ENCODE results near the gene MS4A18. TPM values are rescaled to one million over a fixed set of nuclear protein-coding genes. Genes with fewer than 3 reads are reported as not detected.

Gene MS4A18
- total and polyA plus RNA-seq, 8 donors, result not detected

- Histone ChIP-seq H3K27ac (no peak overlapping the region), H3K36me3 (no peaks in the 10 kb centered on the region), H3K27me3 (no peaks in the 10 kb centered on the region), H3K9me3 (no peaks in the 10 kb centered on the region), H3K4me3 (no peak overlapping the region), H3K4me1 (no peaks in the 10 kb centered on the region)
- no peak for ATAC-seq
- WGBS, 2 donors, result 57 to 69% methylated on average over 3 of the region's 3 CpGs
- TF ChIP-seq CTCF (IDR thresholded peaks at IDR 0.05), result no peak
- FAIRE-seq, result no peak
- DNase-seq, result no peak
- intact Hi-C loops (cut with DNase I), result no loop called here
These were observed 68.0 kb downstream of the MS4A18 start for GRCh38 chr11:60792521-60792920.

Other genes with a start within 250 kb of the MS4A18 start
- not detected for gene MS4A12, start 231.9 kb upstream of the MS4A18 start, total RNA-seq
- gene MS4A12, start 231.9 kb upstream of the MS4A18 start, polyA plus RNA-seq, result under 1 TPM in 1 of 2 donors, not detected in 1; 0.15 TPM
- not detected for gene MS4A13, start 209.3 kb upstream of the MS4A18 start, total RNA-seq
- not detected for gene MS4A13, start 209.3 kb upstream of the MS4A18 start, polyA plus RNA-seq
- 1 to 10 TPM in 4 of 6 donors, under 1 TPM in 2; 0.56 to 2.9 (median 1.7) TPM for gene MS4A8, start 25.1 kb upstream of the MS4A18 start, total RNA-seq
- gene MS4A8, start 25.1 kb upstream of the MS4A18 start, polyA plus RNA-seq, result 1 to 10 TPM in 1 of 2 donors, under 1 TPM in 1; 0.91 to 4.2 TPM
- under 1 TPM in 1 of 6 donors, not detected in 5; 0.09 TPM for gene MS4A15, start 32.1 kb downstream of the MS4A18 start, total RNA-seq
- gene MS4A15, start 32.1 kb downstream of the MS4A18 start, polyA plus RNA-seq, result not detected
- not detected for gene MS4A10, start 60.6 kb downstream of the MS4A18 start, total RNA-seq
- gene MS4A10, start 60.6 kb downstream of the MS4A18 start, polyA plus RNA-seq, result not detected
- gene CCDC86, start 117.4 kb downstream of the MS4A18 start, total RNA-seq, result 10 to 100 TPM in 4 of 6 donors, 1 to 10 TPM in 2; 6.3 to 16.9 (median 11.0) TPM
- gene CCDC86, start 117.4 kb downstream of the MS4A18 start, polyA plus RNA-seq, result 10 to 100 TPM; 10.5 to 20.8 TPM
- gene PTGDR2, start 131.2 kb downstream of the MS4A18 start, total RNA-seq, result under 1 TPM; 0.09 to 0.67 (median 0.28) TPM
- 1 to 10 TPM; 1.4 to 5.7 TPM for gene PTGDR2, start 131.2 kb downstream of the MS4A18 start, polyA plus RNA-seq
- gene ZP1, start 142.8 kb downstream of the MS4A18 start, total RNA-seq, result not detected
- gene ZP1, start 142.8 kb downstream of the MS4A18 start, polyA plus RNA-seq, result 1 to 10 TPM in 1 of 2 donors, under 1 TPM in 1; 0.34 to 1.5 TPM
- 10 to 100 TPM; 33.9 to 50.1 (median 45.5) TPM for gene PRPF19, start 181.9 kb downstream of the MS4A18 start, total RNA-seq
- 10 to 100 TPM; 44.2 to 50.1 TPM for gene PRPF19, start 181.9 kb downstream of the MS4A18 start, polyA plus RNA-seq
- gene TMEM109, start 189.4 kb downstream of the MS4A18 start, total RNA-seq, result 10 to 100 TPM; 35.1 to 51.9 (median 40.0) TPM
- gene TMEM109, start 189.4 kb downstream of the MS4A18 start, polyA plus RNA-seq, result 10 to 100 TPM; 28.2 to 53.0 TPM
- 10 to 100 TPM in 2 of 6 donors, 1 to 10 TPM in 4; 3.1 to 36.7 (median 3.6) TPM for gene TMEM132A, start 199.7 kb downstream of the MS4A18 start, total RNA-seq
- gene TMEM132A, start 199.7 kb downstream of the MS4A18 start, polyA plus RNA-seq, result 10 to 100 TPM in 1 of 2 donors, 1 to 10 TPM in 1; 5.9 to 12.1 TPM
- 10 to 100 TPM in 2 of 6 donors, 1 to 10 TPM in 4; 2.0 to 25.3 (median 4.5) TPM for gene SLC15A3, start 227.5 kb downstream of the MS4A18 start, total RNA-seq
- 1 to 10 TPM; 5.8 to 7.7 TPM for gene SLC15A3, start 227.5 kb downstream of the MS4A18 start, polyA plus RNA-seq
- 1 to 10 TPM in 4 of 6 donors, under 1 TPM in 2; 0.23 to 2.3 (median 1.2) TPM for gene CD6, start 247.0 kb downstream of the MS4A18 start, total RNA-seq
- under 1 TPM; 0.65 to 0.96 TPM for gene CD6, start 247.0 kb downstream of the MS4A18 start, polyA plus RNA-seq